ELF-1 (cell line): Measurements from ENCODE around the gene ARL14EP.

ENCODE experiments used
- DNase-seq: peaks from one replicate; pipeline ENCODE4 v3.0.0-alpha.2; 2016; ENCODE audit warnings: low read depth, low spot score

Gene ARL14EP

GRCh38 chr11:30326906-30327305, 4.0 kb downstream of the ARL14EP start:
- no peak for DNase-seq

GRCh38 chr11:30328681-30329080, 5.8 kb downstream of the ARL14EP start:
- DNase-seq: no peak

GRCh38 chr11:30329150-30329940, 6.4 kb downstream of the ARL14EP start:
- no peak for DNase-seq

GRCh38 chr11:30333405-30333804, 10.5 kb downstream of the ARL14EP start:
- no peak for DNase-seq

GRCh38 chr11:30342736-30343166, 19.8 kb downstream of the ARL14EP start:
- no peak for DNase-seq

GRCh38 chr11:30344085-30344484, 21.2 kb downstream of the ARL14EP start:
- DNase-seq: no peak

GRCh38 chr11:30345644-30346043, 22.7 kb downstream of the ARL14EP start:
- no peak for DNase-seq

- DNase-seq: no peak
These were observed 23.3 kb downstream of the ARL14EP start for GRCh38 chr11:30346068-30346688.

- DNase-seq: no peak
These were observed 25.1 kb downstream of the ARL14EP start for GRCh38 chr11:30348035-30348434.

GRCh38 chr11:30349885-30350284, 27.0 kb downstream of the ARL14EP start:
- no peak for DNase-seq

- no peak for DNase-seq
These were observed 27.5 kb downstream of the ARL14EP start for GRCh38 chr11:30350384-30350783.

- no peak for DNase-seq
These were observed 28.2 kb downstream of the ARL14EP start for GRCh38 chr11:30351061-30351460.

- DNase-seq: no peak
These were observed 33.5 kb downstream of the ARL14EP start for GRCh38 chr11:30356391-30356790.

- DNase-seq: no peak
These were observed 35.0 kb downstream of the ARL14EP start for GRCh38 chr11:30357872-30358271.

- no peak for DNase-seq
These were observed 35.6 kb downstream of the ARL14EP start for GRCh38 chr11:30358536-30358935.

- DNase-seq: no peak
These were observed 37.8 kb downstream of the ARL14EP start for GRCh38 chr11:30360741-30361140.

- DNase-seq: no peak
These were observed 41.4 kb downstream of the ARL14EP start for GRCh38 chr11:30364139-30364836.

GRCh38 chr11:30364837-30365482, 42.1 kb downstream of the ARL14EP start:
- DNase-seq: no peak

- DNase-seq: no peak
These were observed 43.1 kb downstream of the ARL14EP start for GRCh38 chr11:30365793-30366517.

- no peak for DNase-seq
These were observed 45.5 kb downstream of the ARL14EP start for GRCh38 chr11:30368394-30368793.

GRCh38 chr11:30370164-30370563, 47.3 kb downstream of the ARL14EP start:
- no peak for DNase-seq
